K562 (cell line): ENCODE data around the gene ARHGAP12.

Experiments
- E2F4 ChIP-seq: sonication (generic); formaldehyde crosslinking; IDR thresholded peaks from 2 replicates; pipeline ENCODE4 v1.8.0; 2022; ENCODE audit warnings: mild to moderate bottlenecking, low read depth, missing genetic modification reagents
- GABPB2 ChIP-seq: fragments of 250-450 bp; sonication (Bioruptor Pico); conservative IDR thresholded peaks from 2 replicates; pipeline ENCODE4 v1.5.1; 2021; ENCODE audit warnings: mild to moderate bottlenecking
- U2AF2 ChIP-seq: fragments of 200-400 bp; formaldehyde crosslinking; optimal IDR thresholded peaks from 2 replicates; pipeline ENCODE3; 2017; ENCODE audit warnings: low read depth, mild to moderate bottlenecking, low read length
- ZNF639 ChIP-seq, 2 experiments: fragments of 200-800 bp in 1 of 2; sonication (Bioruptor generic) in 1 of 2; sonication (generic) in 1 of 2; formaldehyde crosslinking in 1 of 2; IDR thresholded peaks in 1 of 2; conservative IDR thresholded peaks in 1 of 2; 2 replicates each; pipeline versions ENCODE4 v1.5.0 to v1.6.1; 2016 to 2020; ENCODE audit warnings: missing compliant biosample characterization in 1 of 2, missing genetic modification characterization in 1 of 2, missing genetic modification reagents in 1 of 2
- ZNF695 ChIP-seq: fragments of 450-650 bp; formaldehyde crosslinking; IDR thresholded peaks from 2 replicates; pipeline ENCODE4 v1.4.0; 2020; ENCODE audit warnings: mild to moderate bottlenecking, moderate library complexity

GRCh38 chr10:31953080-31953479, 24.4 kb upstream of the ARHGAP12 start:
- TF ChIP-seq GABPB2 (CRISPR knock-in tag) (no peak), ZNF639 (CRISPR knock-in tag; conservative IDR thresholded peaks at IDR 0.05 in 1 of 2, IDR thresholded peaks at IDR 0.05 in 1 of 2) (no peak), E2F4 (CRISPR knock-in tag) (no peak), ZNF695 (no peak), U2AF2 (no peak)
